ENCODE data around the gene ENPP6.

DNA sequence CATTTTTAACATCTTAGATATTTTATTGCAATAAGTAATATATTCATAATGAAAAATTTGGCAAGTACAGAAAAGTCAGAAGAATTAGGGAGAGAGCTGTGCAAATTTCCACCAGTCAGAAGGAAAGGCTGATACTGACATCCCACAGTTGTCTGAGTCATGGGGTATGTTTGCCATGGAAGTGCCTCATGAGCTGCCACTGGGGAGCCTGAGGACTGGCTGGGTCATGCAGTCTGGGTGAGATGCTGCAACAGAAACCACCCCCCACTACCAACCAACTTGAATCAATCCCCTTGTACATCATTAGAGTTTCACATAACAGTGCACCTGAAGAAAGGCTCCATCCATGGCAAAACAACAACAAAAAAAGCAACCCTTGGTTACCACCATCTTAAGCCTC, 45.2 kb upstream of the ENPP6 start:
- TF ChIP-seq POLR2A (IDR thresholded peaks at IDR 0.05; ENCODE audit: low read length): no peak
- TF ChIP-seq KDM1A (IDR thresholded peaks at IDR 0.05; ENCODE audit: low read depth): no peak
- TF ChIP-seq, protein P1, sequence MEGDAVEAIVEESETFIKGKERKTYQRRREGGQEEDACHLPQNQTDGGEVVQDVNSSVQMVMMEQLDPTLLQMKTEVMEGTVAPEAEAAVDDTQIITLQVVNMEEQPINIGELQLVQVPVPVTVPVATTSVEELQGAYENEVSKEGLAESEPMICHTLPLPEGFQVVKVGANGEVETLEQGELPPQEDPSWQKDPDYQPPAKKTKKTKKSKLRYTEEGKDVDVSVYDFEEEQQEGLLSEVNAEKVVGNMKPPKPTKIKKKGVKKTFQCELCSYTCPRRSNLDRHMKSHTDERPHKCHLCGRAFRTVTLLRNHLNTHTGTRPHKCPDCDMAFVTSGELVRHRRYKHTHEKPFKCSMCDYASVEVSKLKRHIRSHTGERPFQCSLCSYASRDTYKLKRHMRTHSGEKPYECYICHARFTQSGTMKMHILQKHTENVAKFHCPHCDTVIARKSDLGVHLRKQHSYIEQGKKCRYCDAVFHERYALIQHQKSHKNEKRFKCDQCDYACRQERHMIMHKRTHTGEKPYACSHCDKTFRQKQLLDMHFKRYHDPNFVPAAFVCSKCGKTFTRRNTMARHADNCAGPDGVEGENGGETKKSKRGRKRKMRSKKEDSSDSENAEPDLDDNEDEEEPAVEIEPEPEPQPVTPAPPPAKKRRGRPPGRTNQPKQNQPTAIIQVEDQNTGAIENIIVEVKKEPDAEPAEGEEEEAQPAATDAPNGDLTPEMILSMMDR (IDR thresholded peaks at IDR 0.05): no peak
- TF ChIP-seq, protein P2, sequence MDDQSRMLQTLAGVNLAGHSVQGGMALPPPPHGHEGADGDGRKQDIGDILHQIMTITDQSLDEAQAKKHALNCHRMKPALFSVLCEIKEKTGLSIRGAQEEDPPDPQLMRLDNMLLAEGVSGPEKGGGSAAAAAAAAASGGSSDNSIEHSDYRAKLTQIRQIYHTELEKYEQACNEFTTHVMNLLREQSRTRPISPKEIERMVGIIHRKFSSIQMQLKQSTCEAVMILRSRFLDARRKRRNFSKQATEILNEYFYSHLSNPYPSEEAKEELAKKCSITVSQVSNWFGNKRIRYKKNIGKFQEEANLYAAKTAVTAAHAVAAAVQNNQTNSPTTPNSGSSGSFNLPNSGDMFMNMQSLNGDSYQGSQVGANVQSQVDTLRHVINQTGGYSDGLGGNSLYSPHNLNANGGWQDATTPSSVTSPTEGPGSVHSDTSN (IDR thresholded peaks at IDR 0.05): no peak
- TF ChIP-seq EP300 (IDR thresholded peaks at IDR 0.05): no peak
- TF ChIP-seq CBX2 (IDR thresholded peaks at IDR 0.05; ENCODE audit: borderline replicate concordance, low read depth): no peak
- no peak for TF ChIP-seq KDM5A (IDR thresholded peaks at IDR 0.05)
- TF ChIP-seq NR3C1 (IDR thresholded peaks at IDR 0.05): no peak
